ENCODE measurements around the gene COL5A3. TPM values are rescaled to one million over a fixed set of nuclear protein-coding genes. Genes with fewer than 3 reads are reported as not detected.

The COL5A3 gene
- total and polyA plus RNA-seq, 2 of the 13 experiments (the other 11 are each of a cell fraction or from before 2014, with no cell fraction given) = 0.02 TPM; not detected in 1

GRCh38 chr19:10027158-10027997, 17.1 kb upstream of the COL5A3 start (continued):
- TF ChIP-seq SSRP1 (CRISPR knock-in tag; IDR thresholded peaks at IDR 0.05) = peak; percentile 78; the same call in 1 of the 2 replicates
- no peak for TF ChIP-seq ZNF33A (CRISPR knock-in tag; IDR thresholded peaks at IDR 0.05; ENCODE audit: borderline replicate concordance)
- peak; percentile 72 for TF ChIP-seq ZNF629 (CRISPR knock-in tag; conservative IDR thresholded peaks at IDR 0.05)
- TF ChIP-seq TOPORS (CRISPR knock-in tag; IDR thresholded peaks at IDR 0.05) = no peak
- peak; percentile 47; the same call in 1 of the 2 replicates for TF ChIP-seq ZNF281 (CRISPR knock-in tag; IDR thresholded peaks at IDR 0.05; ENCODE audit: borderline replicate concordance)
- TF ChIP-seq PHF5A (CRISPR knock-in tag; IDR thresholded peaks at IDR 0.05; ENCODE audit: low read depth, unreplicated experiment) = peak; percentile 80
- peak; percentile 95 for TF ChIP-seq SMAD3 (CRISPR knock-in tag; IDR thresholded peaks at IDR 0.05)
- 0 out of 2 replicates have a peak, but pooled peaks have one; percentile 37 for TF ChIP-seq ZNF776 (CRISPR knock-in tag; IDR thresholded peaks at IDR 0.05)
- no peak for TF ChIP-seq PLSCR1 (CRISPR knock-in tag; IDR thresholded peaks at IDR 0.05; ENCODE audit: borderline replicate concordance)
- TF ChIP-seq ZNF781 (CRISPR knock-in tag; IDR thresholded peaks at IDR 0.05; ENCODE audit: borderline replicate concordance, not compliant biosample characterization) = peak; percentile 31
- TF ChIP-seq CCDC6 (CRISPR knock-in tag; IDR thresholded peaks at IDR 0.05) = peak; percentile 90
- 0 out of 2 replicates have a peak, but pooled peaks have one; percentile 16 for TF ChIP-seq CREM (IDR thresholded peaks at IDR 0.05)
- TF ChIP-seq CREM (CRISPR knock-in tag; IDR thresholded peaks at IDR 0.05) = no peak
- TF ChIP-seq ZNF121 (CRISPR knock-in tag; IDR thresholded peaks at IDR 0.05) = peak; percentile 61; the same call in 1 of the 2 replicates
- TF ChIP-seq SP5 (CRISPR knock-in tag; IDR thresholded peaks at IDR 0.05; ENCODE audit: borderline replicate concordance, low read depth) = peak; percentile 90
- peak; percentile 67; the same call in 1 of the 2 replicates for TF ChIP-seq NFKB2 (CRISPR knock-in tag; IDR thresholded peaks at IDR 0.05; ENCODE audit: borderline replicate concordance)
- peak; percentile 77 for TF ChIP-seq TFDP2 (CRISPR knock-in tag; IDR thresholded peaks at IDR 0.05)
- peak; percentile 58; the same call in 1 of the 2 replicates for TF ChIP-seq KLF12 (CRISPR knock-in tag; IDR thresholded peaks at IDR 0.05; ENCODE audit: borderline replicate concordance)
- no peak for TF ChIP-seq SIX1 (CRISPR knock-in tag; IDR thresholded peaks at IDR 0.05; ENCODE audit: borderline replicate concordance)
- TF ChIP-seq ZNF746 (CRISPR knock-in tag; IDR thresholded peaks at IDR 0.05) = peak; percentile 91
- peak; percentile 42; the same call in 1 of the 2 replicates for TF ChIP-seq ZNF747 (CRISPR knock-in tag; IDR thresholded peaks at IDR 0.05; ENCODE audit: borderline replicate concordance)
- no peak for TF ChIP-seq TERF1 (CRISPR knock-in tag; IDR thresholded peaks at IDR 0.05)
- peak; percentile 57 for TF ChIP-seq SIX4 (CRISPR knock-in tag; IDR thresholded peaks at IDR 0.05)
- peak; percentile 78; the same call in 1 of the 2 replicates for TF ChIP-seq SPEN (CRISPR knock-in tag; IDR thresholded peaks at IDR 0.05; ENCODE audit: low read depth)
